Ishikawa (cell line): ENCODE results near the gene ACOT8.

Source experiments
- CEBPB ChIP-seq: IDR thresholded peaks from 2 replicates; pipeline ENCODE4 v1.6.1; 2012
- CREB1 ChIP-seq: IDR thresholded peaks from 2 replicates; pipeline ENCODE4 v1.6.1; 2012; ENCODE audit warnings: low read depth
- EGR1 ChIP-seq: IDR thresholded peaks from 2 replicates; pipeline ENCODE4 v1.6.1; 2012
- EP300 ChIP-seq: IDR thresholded peaks from 2 replicates; pipeline ENCODE4 v1.6.1; 2012; ENCODE audit warnings: borderline replicate concordance
- FOXM1 ChIP-seq: IDR thresholded peaks from 2 replicates; pipeline ENCODE4 v1.6.1; 2012; ENCODE audit warnings: low read depth, borderline replicate concordance
- MAX ChIP-seq: IDR thresholded peaks from 2 replicates; pipeline ENCODE4 v1.6.1; 2012
- NFIC ChIP-seq: IDR thresholded peaks from 2 replicates; pipeline ENCODE4 v1.6.1; 2012
- RAD21 ChIP-seq: IDR thresholded peaks from 2 replicates; pipeline ENCODE4 v1.6.1; 2012; ENCODE audit warnings: low read depth
- REST ChIP-seq: IDR thresholded peaks from 2 replicates; pipeline ENCODE4 v1.6.1; 2012; ENCODE audit warnings: low read depth, mild to moderate bottlenecking
- TAF1 ChIP-seq: IDR thresholded peaks from 2 replicates; pipeline ENCODE4 v1.6.1; 2012; ENCODE audit warnings: low read depth, mild to moderate bottlenecking
- TCF12 ChIP-seq: IDR thresholded peaks from 2 replicates; pipeline ENCODE4 v1.6.1; 2012; ENCODE audit warnings: low read depth
- TEAD4 ChIP-seq: IDR thresholded peaks from 2 replicates; pipeline ENCODE4 v1.6.1; 2012
- USF1 ChIP-seq: IDR thresholded peaks from 2 replicates; pipeline ENCODE4 v1.6.1; 2012
- YY1 ChIP-seq: IDR thresholded peaks from 2 replicates; pipeline ENCODE4 v1.6.1; 2012; ENCODE audit warnings: low read depth
- ZBTB7A ChIP-seq: IDR thresholded peaks from 2 replicates; pipeline ENCODE4 v1.6.1; 2012; ENCODE audit warnings: low read depth

The ACOT8 gene

GRCh38 chr20:45873409-45874103 is 16.4 kb upstream of the ACOT8 start:
- no peak for TF ChIP-seq TEAD4
- TF ChIP-seq RAD21 = no peak
- TF ChIP-seq TAF1 = no peak

- TF ChIP-seq ZBTB7A = no peak
- TF ChIP-seq EGR1 = no peak
- TF ChIP-seq YY1 = no peak
- TF ChIP-seq FOXM1 = no peak
- no peak for TF ChIP-seq USF1
- no peak for TF ChIP-seq TAF1
- no peak for TF ChIP-seq TCF12
- TF ChIP-seq CREB1 = no peak
- TF ChIP-seq TEAD4 = no peak
- no peak for TF ChIP-seq CEBPB
- no peak for TF ChIP-seq MAX
- no peak for TF ChIP-seq NFIC
- TF ChIP-seq RAD21 = no peak
- TF ChIP-seq EP300 = no peak
- TF ChIP-seq REST = no peak
Observed at GRCh38 chr20:45872626-45873025, 15.4 kb upstream of the ACOT8 start.

- TF ChIP-seq CREB1 (no peak), FOXM1 (no peak), NFIC (no peak), ZBTB7A (no peak), CEBPB (no peak), EGR1 (no peak), EP300 (no peak), TCF12 (no peak), YY1 (no peak), RAD21 (no peak), REST (no peak), TEAD4 (no peak), MAX (no peak), USF1 (no peak), TAF1 (no peak)
Observed at GRCh38 chr20:45867819-45868176, 10.6 kb upstream of the ACOT8 start.

- TF ChIP-seq RAD21 = no peak
- TF ChIP-seq NFIC = no peak
- no peak for TF ChIP-seq CREB1
- no peak for TF ChIP-seq ZBTB7A
- TF ChIP-seq USF1 = no peak
- no peak for TF ChIP-seq EGR1
- TF ChIP-seq YY1 = no peak
- no peak for TF ChIP-seq TEAD4
- TF ChIP-seq TAF1 = no peak
- TF ChIP-seq EP300 = no peak
- no peak for TF ChIP-seq CEBPB
- no peak for TF ChIP-seq MAX
- no peak for TF ChIP-seq TCF12
- no peak for TF ChIP-seq REST
- no peak for TF ChIP-seq FOXM1
Observed at GRCh38 chr20:45867136-45867818, 10.1 kb upstream of the ACOT8 start.
